ENCODE measurements around the gene FAM163B.
A peak's percentile ranks its signal among the peaks of the same experiment; 100 is the strongest.

Gene FAM163B

GRCh38 chr9:133604214-133604613 lies 5.0 kb downstream of the FAM163B start:
- no peaks in the 10 kb centered on the region for H3K79me2 ChIP-seq (ENCODE audit: control insufficient read depth, low read length)
- H4K20me1 ChIP-seq (ENCODE audit: control insufficient read depth, insufficient read depth, low read depth, low read length): no peaks in the 10 kb centered on the region
- H3K27ac ChIP-seq (ENCODE audit: low read depth, low read length): no peak overlapping the region
- H3K9me3 ChIP-seq (ENCODE audit: control insufficient read depth, insufficient read depth, low read length): peaks cover 2% of the 10 kb centered on the region; the same call in 1 of the 2 replicates
- peaks cover 12% of the 10 kb centered on the region for H3K27me3 ChIP-seq (ENCODE audit: control insufficient read depth, low read length)
- H3K4me3 ChIP-seq (ENCODE audit: low read length): no peak overlapping the region
- H3K4me2 ChIP-seq (ENCODE audit: low read length): peak overlapping the region; percentile 37
- peaks cover 13% of the 10 kb centered on the region for H3K4me1 ChIP-seq (ENCODE audit: control insufficient read depth, low read length)
- TF ChIP-seq EZH2phosphoT487 (IDR thresholded peaks at IDR 0.05; ENCODE audit: borderline replicate concordance, low read length) (no peak), CTCF (IDR thresholded peaks at IDR 0.05; ENCODE audit: low read depth, low read length, poor library complexity, severe bottlenecking) (peak; percentile 44)
- no peaks in the 10 kb centered on the region for H3K36me3 ChIP-seq (ENCODE audit: control insufficient read depth, low read length)
- no peaks in the 10 kb centered on the region for H3K9me2 ChIP-seq (replicated peaks; ENCODE audit: control insufficient read depth, low read length)
- H3F3A ChIP-seq (ENCODE audit: control insufficient read depth, insufficient read depth): no peaks in the 10 kb centered on the region

GRCh38 chr9:133603135-133603927 lies 5.9 kb downstream of the FAM163B start:
- Histone ChIP-seq H3K79me2 (ENCODE audit: control insufficient read depth, low read length) (no peaks in the 10 kb centered on the region), H3K9me3 (ENCODE audit: control insufficient read depth, insufficient read depth, low read length) (peaks cover 5% of the 10 kb centered on the region; the same call in 1 of the 2 replicates), H4K20me1 (ENCODE audit: control insufficient read depth, insufficient read depth, low read depth, low read length) (no peaks in the 10 kb centered on the region), H3K27me3 (ENCODE audit: control insufficient read depth, low read length) (peaks cover 12% of the 10 kb centered on the region), H3F3A (ENCODE audit: control insufficient read depth, insufficient read depth) (no peaks in the 10 kb centered on the region), H3K36me3 (ENCODE audit: control insufficient read depth, low read length) (no peaks in the 10 kb centered on the region), H3K27ac (ENCODE audit: low read depth, low read length) (no peak overlapping the region), H3K4me2 (ENCODE audit: low read length) (no peak overlapping the region), H3K4me1 (ENCODE audit: control insufficient read depth, low read length) (peaks cover 13% of the 10 kb centered on the region), H3K9me2 (replicated peaks; ENCODE audit: control insufficient read depth, low read length) (no peaks in the 10 kb centered on the region), H3K4me3 (ENCODE audit: low read length) (no peak overlapping the region)
- TF ChIP-seq CTCF (IDR thresholded peaks at IDR 0.05; ENCODE audit: low read depth, low read length, poor library complexity, severe bottlenecking) (no peak), EZH2phosphoT487 (IDR thresholded peaks at IDR 0.05; ENCODE audit: borderline replicate concordance, low read length) (no peak)

- Histone ChIP-seq H3K4me2 (ENCODE audit: low read length) (no peak overlapping the region), H3K36me3 (ENCODE audit: control insufficient read depth, low read length) (no peaks in the 10 kb centered on the region), H3K4me3 (ENCODE audit: low read length) (no peak overlapping the region), H3K9me2 (replicated peaks; ENCODE audit: control insufficient read depth, low read length) (no peaks in the 10 kb centered on the region), H3K27me3 (ENCODE audit: control insufficient read depth, low read length) (peaks cover 6% of the 10 kb centered on the region), H3K79me2 (ENCODE audit: control insufficient read depth, low read length) (no peaks in the 10 kb centered on the region), H4K20me1 (ENCODE audit: control insufficient read depth, insufficient read depth, low read depth, low read length) (no peaks in the 10 kb centered on the region), H3K9me3 (ENCODE audit: control insufficient read depth, insufficient read depth, low read length) (peaks cover 15% of the 10 kb centered on the region), H3K27ac (ENCODE audit: low read depth, low read length) (no peak overlapping the region), H3K4me1 (ENCODE audit: control insufficient read depth, low read length) (peaks cover 13% of the 10 kb centered on the region), H3F3A (ENCODE audit: control insufficient read depth, insufficient read depth) (no peaks in the 10 kb centered on the region)
- no peak for TF ChIP-seq CTCF (IDR thresholded peaks at IDR 0.05; ENCODE audit: low read depth, low read length, poor library complexity, severe bottlenecking)
These were observed 6.9 kb downstream of the FAM163B start for GRCh38 chr9:133602277-133602676.

All from DOHH2 (cell line).